ENCODE data around the gene CC2D1A.
A peak's percentile ranks its signal among the peaks of the same experiment; 100 is the strongest.

The CC2D1A gene

GRCh38 chr19:13938301-13939064 is 32.5 kb downstream of the CC2D1A start, which contains the start of gene PODNL1:
Gene PODNL1 (minus strand): TSS chr19:13938417. CDS start chr19:13938181, 236 bp downstream.
- no peak for DNase-seq

DNA sequence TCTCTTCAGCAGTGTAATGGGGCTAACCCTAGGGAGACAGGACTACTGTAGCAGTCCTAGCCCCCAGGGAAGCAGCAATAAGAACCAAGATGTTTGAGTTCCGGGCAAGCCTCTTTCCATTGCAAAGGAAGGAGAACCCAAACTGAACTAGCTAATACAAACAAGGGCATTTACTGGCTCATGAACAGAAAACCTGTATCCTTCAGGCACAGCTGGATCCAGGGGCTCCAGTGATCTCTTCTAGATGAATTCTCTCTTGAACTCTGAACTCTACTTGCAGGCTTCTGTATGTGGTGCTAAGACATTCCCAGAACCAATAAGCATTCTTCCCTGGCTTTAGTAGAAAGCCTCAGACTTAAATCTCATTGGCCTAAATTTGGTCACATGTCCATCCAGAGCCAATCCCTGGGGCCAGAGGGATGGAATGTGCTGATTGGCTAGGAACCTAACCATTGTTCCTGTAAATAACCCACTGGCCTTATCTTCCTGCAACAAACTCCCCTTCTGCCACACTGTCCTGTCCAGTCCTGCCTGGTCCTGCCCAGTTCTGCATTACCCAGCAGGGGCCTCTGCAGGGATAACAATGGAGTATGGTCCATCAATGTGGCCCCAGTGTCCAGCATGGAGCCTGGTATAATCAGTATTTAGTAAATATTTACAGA is 36.2 kb downstream of the CC2D1A start:
- no peak for DNase-seq

- no peak for DNase-seq
These were observed 40.4 kb downstream of the CC2D1A start for GRCh38 chr19:13946414-13946813.

- no peak for DNase-seq
These were observed 45.0 kb downstream of the CC2D1A start for GRCh38 chr19:13951043-13951442.

DNA sequence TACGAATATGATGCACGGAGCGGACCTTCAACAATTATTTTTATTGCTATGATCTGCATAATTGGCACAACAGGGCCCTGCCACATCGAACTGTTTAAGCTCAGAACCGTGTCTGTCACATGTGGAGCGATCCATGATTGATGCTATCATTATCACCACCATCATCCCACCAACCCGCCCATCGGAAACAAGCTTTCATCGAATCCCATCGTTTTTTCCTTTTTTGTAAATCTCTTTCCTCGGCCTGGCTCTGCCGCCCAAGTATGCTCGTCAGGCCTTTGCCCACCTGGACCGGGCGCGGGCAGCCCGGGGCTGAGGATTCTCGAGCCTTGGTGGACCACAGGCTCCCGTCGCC is 45.8 kb downstream of the CC2D1A start:
- DNase-seq: no peak

DNA sequence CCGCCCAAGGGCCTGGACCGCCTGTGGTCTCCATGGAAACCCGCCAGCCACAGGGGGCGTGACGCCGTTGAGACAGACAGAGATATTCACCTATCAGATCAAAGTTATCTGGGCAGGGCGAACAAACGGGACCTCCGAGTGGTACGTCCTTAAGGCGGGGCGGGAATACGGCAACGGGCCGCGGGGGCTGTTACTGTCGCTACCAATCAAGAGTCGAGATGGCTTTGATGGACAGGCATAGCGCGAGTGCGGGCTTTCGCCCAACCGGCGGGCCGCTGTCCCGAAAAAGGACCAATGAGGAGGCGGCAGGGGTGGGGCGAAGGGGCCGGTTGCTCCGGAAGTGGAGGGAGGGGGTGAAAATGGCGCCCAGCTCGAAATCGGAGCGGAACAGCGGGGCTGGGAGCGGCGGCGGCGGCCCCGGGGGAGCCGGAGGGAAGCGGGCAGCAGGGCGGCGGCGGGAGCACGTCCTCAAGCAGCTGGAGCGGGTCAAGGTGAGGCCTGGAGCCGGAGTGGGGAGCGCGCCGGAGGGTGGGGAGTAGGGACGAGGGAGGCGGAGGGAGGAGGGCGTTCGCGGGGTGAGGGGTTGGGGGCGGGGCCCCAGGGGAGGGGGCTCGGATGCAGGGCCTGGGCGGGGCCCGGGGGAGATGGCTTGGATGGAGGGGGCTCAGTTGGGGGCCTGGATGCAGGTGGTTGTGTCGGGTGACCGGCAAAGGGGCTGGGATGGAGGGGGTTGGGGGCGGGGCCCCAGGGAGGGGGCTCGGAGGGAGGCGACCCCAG is 46.3 kb downstream of the CC2D1A start, which contains the start of gene DCAF15:
Gene DCAF15, plus strand, starts transcription at position 356 of the 777 bp plus-strand sequence. Its CDS starts 4 bp downstream, at position 360.
- DNase-seq: peak; percentile 99

DNA sequence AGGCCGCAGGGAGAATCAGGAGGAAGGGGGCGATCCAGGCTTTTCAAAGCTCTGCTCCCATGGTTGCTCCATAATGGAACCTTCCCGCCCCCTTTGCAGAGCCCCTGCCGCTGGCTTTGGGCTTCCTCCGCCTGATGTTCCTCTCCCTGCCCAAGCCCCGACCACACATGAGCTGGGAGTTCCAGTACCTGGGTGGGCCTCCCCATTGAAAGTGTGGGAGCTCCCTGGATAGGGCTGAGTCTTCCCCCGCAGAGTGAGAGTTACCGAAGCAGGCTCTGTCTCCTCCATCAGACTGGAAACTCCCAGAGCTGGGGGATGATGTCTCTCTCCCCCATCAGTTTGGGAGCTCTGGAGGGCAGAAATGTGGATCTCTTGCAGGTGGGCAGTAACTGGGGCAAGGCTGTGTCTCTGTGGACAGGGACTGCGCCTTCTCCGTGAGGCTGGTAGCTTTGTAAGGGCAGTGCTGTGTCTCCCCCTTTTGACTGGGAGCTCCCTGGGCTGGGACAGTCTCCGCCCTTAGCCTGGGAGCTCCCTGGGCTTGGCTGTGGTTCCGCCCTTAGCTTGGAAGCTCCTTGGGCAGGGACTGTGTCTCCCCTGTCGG is 47.0 kb downstream of the CC2D1A start:
- DNase-seq: no peak

GRCh38 chr19:13954185-13954584 is 48.2 kb downstream of the CC2D1A start:
- no peak for DNase-seq

DNA sequence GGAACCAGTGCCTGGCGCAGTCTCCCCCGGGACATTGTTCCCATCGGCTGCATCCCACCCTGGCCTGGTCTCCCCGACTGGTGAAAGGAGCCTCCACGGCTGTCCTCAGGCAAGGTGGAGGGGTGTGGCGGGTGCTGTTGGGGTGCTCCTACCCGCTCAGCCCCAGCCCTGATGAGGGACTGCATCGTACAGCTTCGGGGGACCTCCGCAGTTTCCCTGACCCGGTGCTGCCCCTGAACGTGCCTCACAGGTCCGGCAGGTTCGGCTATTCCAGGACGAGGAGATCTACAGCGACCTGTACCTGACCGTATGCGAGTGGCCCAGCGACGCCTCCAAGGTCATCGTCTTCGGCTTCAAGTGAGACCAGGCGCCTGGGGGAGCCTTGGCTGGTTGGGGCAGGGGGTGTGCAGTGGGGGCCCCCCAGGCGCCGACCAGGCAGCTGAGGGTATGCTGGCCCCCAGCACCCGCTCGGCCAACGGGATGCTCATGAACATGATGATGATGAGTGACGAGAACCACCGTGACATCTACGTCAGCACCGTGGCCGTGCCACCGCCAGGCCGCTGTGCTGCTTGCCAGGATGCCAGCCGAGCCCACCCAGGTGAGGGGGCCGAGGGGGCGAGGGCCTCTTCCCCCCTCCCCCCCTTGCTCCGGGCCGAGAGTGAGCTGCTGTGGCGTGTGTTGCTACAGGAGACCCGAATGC is 49.8 kb downstream of the CC2D1A start:
- no peak for DNase-seq

DNA sequence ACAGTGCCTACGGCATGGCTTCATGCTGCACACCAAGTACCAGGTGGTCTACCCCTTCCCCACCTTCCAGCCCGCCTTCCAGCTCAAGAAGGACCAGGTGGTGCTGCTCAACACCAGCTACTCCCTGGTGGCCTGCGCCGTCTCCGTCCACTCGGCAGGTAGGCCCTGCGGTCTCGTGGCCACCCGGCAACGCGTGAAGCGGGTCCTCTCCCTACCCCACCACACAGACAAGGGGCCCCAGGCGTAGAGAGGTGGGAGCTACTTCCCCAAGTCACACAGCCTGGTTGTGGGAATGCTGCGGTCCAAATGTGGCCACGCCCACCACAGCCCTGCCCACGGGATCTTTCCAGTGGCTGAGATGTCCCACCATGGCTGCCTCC is 50.4 kb downstream of the CC2D1A start:
- DNase-seq: no peak

GRCh38 chr19:13957051-13957450 is 51.0 kb downstream of the CC2D1A start:
- DNase-seq: no peak

- DNase-seq: no peak
These were observed 52.0 kb downstream of the CC2D1A start for GRCh38 chr19:13958043-13958442.

DNA sequence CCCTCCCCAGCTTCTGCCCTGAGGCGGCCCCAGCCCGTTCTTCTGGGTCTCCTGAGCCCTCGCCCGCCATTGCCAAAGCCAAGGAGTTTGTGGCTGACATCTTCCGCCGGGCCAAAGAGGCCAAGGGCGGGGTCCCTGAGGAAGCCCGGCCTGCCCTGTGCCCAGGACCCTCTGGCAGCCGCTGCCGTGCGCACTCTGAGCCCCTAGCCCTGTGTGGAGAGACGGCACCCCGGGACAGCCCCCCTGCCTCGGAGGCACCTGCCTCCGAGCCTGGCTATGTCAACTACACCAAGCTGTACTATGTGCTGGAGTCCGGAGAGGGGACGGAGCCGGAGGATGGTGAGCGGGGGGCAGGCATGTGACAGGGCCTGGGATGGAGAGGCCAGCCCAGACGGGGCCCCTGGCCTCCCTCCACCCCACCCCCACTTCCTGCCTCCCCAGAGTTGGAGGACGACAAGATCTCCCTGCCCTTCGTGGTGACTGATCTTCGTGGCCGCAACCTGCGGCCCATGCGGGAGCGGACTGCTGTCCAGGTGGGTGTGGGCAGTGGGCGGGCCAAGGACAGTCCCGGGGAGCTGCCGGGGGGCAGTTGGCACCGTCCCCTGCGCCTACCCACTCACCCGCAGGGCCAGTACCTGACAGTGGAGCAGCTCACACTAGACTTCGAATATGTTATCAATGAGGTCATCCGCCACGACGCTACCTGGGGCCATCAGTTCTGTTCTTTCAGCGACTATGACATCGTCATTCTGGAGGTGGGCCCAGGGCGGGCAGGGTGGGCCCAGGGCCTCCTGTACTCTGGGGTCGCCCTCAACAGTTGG is 53.4 kb downstream of the CC2D1A start:
- DNase-seq: no peak

DNA sequence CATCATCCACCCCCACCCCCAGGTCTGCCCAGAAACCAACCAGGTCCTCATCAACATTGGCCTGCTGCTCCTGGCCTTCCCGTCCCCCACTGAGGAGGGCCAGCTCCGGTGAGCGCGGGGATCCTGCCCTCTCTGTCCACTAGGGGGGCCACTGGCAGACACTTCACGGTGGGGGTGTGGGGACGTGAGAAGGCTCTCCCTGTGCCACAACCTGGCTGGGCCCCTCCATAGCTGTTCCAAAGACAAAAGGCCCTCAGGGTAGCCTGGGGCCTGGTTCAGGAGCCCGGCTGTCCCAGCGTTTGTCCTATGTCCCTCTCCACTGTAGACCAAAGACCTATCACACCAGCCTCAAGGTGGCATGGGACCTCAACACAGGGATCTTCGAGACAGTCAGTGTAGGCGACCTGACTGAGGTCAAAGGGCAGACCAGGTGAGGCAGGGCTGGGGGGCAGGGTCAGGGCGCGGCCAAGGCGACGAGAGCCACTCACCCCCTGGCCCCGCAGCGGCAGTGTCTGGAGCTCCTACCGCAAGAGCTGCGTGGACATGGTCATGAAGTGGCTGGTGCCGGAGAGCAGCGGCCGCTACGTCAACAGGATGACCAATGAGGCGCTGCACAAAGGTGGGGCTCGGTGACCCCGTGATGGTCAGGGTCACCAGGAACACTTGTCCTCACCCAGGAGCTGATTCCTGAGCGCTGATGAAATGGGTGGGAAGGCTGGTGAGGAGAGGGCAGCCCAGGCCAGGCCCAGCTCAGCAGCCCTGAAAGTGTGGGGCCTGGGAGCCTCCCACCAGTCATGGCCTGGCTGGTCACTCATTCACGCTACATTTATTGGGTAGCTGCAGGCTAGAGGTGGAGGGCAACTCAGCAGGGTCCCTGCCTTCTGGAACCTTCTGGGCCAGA is 54.2 kb downstream of the CC2D1A start:
- DNase-seq: peak; percentile 21

- DNase-seq: no peak
These were observed 55.1 kb downstream of the CC2D1A start for GRCh38 chr19:13960863-13961784.

DNA sequence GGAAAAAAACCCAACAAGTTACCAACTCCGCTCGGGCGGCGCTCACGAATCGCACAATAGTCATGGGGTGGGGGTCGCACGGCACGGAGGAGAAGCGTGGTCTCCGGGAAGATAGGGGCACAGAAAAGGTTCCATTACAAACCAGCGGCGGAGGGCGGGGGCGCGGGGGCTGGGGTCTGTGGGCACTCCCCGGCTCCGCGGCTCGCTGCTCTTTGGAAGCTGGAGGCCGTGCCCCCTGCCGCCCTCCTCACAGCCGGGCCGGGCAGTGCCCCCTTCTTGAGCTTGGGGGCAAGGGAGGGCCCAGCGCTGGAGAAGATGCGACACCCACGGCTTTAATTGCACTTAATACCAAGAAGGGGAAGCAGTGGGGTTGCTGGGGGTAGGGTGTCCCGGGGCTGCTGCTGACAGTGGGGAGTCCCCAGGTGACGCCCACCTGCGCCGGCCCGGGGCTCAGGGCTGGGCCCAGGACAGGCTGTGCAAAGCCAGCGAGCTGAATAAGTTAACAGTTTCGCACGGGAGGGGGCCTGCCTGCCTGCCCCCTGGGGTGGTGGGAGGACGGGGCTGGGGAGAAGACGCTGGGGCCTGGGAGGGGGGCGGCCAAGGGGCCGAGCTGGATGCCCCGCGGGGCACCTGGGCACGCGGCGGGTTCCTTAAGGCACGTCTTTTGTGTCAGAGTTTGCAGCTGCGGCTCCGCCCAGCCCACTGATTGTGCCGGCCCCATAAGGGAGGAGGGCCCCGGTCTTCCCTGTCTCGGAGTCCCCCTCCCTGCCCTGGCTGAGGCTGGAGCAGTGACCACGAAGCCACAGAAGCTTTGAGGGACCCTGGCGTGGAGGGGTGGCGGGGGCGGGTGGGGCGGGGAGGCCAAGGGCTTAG is 56.1 kb downstream of the CC2D1A start:
- DNase-seq: no peak

GRCh38 chr19:13962699-13963602 is 57.0 kb downstream of the CC2D1A start:
- DNase-seq: no peak
